GM18519 (cell line): ENCODE measurements around the gene TSEN15.
"Not testable (repeated sequence)": the region's sequence is repeated elsewhere in the genome, so short reads cannot be mapped to it uniquely, and the experiment has no call there.

Experiments used
- ATAC-seq: cut with Tn5 transposase; IDR thresholded peaks from one replicate; pipeline ENCODE4 v1.9.1; 2021; ENCODE audit warnings: mild to moderate bottlenecking, moderate library complexity; ENCODE audit not compliant: unreplicated experiment, low FRiP score

The TSEN15 gene

DNA sequence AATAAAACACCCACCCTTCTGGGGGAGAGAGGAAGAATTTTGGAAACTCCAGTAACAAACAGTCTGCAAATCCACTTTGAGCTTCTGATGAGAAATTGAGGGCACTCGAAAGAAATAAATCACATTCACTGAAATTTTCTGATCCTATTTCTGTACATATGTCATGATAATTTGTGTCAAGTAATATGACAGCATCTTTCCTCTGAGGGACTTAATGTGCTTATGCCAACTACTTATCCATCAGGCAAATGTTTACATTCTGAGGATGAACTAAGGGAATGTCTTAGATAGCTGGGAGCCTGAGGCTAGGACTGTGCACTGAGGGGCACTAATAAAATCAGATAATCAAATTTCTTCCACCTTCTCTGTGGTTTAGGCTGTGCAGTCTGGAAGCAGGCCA lies 44.5 kb downstream of the TSEN15 start:
- no peak for ATAC-seq

DNA sequence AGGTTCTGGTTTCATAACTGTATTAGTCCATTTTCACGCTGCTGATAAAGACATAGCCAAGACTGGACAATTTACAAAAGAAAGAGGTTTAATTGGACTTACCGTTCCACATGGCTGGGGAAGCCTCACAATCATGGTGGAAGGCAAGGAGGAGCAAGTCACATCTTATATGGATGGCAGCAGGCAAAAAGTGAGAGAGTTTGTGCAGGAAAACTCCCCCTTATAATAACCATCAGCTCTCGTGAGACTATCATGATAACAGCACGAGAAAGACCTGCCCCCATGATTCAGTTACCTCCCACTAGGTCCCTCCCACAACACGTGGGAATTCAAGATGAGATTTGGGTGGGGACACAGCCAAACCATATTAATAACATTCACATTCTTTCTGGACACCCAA lies 45.0 kb downstream of the TSEN15 start:
- ATAC-seq: not testable (repeated sequence)

DNA sequence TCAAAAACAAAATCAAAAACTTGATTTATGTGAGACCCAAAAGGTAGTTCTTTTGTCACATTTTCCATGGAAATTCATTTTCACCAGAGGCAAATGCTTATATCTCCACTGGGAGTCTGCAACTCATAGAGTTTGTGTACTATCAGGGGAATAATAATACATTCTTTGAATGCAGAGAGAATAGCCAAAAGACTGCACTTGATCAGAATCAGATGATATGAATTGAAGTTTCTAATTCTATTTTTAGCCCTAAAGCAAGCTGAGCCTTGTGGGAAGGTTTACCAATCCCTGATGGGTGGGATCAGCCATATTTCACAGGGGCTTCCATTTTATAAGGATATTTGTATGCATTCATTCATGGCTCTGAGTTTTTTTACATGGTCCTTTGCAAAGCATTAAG lies 49.6 kb downstream of the TSEN15 start:
- no peak for ATAC-seq

DNA sequence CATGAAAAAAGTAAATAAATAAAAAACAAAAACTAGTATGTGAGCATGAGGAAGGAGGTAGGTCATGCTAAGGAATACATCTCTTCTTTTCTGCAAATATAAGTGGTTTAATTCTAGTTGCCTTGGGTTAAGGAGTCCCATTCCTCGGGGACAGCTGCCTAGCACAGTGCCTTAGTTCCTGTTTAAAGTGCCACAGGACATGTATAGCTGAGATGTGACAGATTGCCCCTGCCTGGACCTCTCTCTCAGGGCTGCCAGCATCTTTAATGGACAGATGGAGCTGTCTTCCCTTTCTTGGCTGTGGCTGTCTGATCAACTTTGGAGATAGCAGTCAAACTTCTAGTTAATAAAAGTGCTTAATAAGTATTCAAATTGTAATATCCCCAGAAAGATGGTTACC lies 50.0 kb downstream of the TSEN15 start:
- no peak for ATAC-seq

DNA sequence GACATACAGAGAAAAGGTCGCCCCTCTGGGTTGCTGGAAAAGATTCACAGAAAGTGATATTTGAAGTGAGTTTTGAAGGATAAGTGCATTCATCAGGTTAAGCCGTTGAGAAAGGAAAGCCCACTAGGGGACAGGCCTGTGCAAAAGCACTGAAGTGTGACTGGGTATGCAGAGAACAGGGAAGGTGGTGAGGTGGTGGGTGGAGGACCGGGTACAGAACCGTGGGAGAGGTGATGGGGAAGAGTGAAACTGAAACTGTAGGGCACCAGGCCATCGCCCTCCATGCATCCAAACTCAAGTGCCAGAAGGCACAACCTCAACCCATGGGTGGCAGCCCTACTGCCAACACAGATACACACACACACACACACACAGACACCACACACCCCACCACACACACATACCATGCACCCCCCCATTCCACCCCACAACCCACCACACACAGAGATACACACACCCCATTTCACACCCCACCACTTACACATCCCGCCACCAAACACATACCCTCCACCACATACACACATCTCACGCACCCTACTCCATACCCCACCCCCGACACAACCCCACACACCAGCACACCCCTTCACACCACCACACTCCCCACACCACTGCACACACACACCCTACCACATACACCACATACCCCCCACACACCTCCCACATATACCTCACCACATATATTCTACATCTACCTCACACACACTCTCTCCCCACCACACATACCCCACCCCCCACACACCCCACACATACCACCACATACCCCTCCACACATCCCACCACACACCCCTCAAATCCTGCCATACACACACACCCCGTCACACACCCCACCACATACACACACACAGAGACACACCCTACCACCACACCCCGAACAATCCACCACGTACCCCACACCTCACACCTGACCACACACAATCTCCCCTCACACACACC lies 59.0 kb downstream of the TSEN15 start:
- no peak for ATAC-seq

DNA sequence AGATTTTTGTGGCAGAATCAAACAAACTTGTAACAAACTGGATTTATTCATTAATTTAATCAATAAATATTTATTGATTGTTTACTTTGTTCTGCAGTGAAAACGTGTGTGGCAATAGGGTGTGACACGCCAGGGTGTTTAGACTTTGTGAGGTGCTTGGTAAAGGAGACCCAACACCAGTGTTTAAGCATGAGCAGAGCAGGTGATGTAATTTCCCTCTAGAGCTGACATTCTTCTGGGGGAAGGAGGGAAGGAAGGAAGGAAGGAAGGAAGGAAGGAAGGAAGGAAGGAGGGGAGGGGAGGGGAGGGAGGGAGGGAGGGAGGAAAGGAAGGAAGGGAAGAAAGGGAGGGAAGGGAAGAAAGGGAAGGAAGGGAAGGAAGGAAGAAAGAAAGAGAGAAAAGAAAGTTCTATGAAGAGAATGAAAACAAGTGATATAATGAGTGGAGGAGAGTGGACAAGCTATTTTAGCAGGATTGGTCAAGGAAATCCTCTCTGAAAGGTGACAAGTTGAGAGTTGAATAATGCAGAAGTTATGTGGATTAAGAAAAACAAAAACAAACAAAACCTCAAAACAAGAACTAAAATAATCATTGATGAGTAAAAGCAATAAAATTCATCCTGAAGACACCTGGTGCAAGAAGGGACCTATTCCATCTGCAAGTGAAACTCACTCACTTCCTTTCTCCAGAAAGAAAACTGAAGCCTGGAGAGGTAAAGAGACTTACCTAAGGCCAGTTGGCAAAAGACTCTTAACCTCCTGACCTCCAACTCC lies 60.8 kb downstream of the TSEN15 start:
- no peak for ATAC-seq

DNA sequence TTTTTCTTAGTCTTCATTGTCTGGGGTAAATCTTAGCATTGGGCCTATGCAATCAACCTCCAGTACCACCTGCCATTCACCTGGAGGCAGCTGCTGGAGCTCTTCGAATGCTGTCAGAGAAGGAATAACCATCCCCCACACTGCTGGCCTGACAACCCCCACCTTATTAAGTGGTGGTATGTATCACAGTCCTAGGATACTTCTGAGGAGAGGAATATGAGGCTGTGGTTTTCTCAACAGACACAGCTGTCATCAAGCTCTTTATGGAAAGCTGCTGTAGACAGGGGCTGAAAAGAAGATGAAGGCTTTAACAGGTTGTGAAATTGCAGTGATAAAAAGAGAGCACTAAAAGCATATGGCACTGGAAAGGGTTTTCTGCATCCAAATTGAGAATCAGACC lies 61.7 kb downstream of the TSEN15 start:
- no peak for ATAC-seq

DNA sequence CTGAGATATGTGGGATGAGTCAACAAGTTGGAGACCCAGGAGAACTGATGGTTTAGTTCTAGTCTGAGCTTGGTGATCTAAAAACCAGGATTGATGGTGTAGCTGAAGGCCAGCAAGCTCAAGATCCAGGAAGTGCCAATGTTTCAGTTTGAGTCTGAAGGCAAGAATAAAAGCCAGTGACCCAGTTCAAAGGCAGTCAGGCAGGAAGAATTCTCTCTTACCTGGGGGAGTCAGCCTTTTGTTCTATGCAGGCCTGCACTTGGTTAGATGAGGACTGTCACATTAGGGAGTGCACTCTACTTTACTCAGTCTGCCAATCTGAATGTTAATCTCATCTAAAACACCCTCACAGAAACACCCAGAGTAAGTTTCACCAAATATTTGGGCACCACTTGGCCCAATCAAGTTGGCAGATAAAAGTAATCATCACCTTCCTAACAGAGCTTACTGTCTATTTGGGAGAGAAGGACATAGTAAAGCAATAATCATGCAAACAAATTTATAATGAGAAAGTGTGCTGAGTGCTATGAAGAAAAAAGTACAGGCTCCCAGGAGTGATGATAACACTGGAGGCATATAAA lies 63.4 kb downstream of the TSEN15 start:
- ATAC-seq: no peak

DNA sequence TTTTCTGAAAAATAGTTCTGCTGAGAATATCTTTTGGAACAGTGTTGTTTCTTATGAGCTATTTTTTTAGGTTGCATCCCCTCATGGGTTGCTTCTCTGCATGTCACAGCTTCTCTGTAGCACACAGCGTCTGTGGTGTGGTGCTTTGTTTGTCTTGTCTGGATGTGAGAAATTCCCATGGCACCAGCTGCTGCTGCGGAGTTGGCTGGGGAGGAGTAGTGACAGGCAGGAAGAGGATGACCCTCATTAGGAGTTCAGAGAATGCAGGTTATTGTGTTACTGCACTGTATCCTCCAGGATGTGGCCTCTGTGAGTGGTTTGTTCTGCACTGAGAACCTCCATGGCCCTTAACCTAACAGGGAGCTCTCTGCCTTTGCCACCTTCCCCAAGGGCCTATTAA lies 64.8 kb downstream of the TSEN15 start:
- ATAC-seq: no peak

DNA sequence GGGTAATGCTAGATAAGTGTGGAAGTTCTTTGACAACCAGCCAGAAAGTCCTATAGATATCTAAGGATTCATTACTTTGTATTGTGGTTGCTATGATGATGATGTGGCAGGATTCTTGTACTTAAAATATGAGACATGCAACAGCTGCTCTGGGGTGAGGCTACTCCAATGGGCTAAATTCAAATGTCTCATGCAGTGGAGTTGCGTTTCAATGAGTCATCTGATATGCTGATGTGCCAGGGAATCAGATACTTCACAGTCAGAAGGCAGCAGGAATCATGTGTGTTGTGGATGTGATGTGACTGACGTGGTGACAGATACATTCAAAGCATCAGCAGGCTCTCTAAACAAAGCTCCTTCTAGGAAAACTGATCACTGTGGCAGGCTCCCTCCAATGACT lies 66.5 kb downstream of the TSEN15 start:
- ATAC-seq: no peak
